Measurements from ENCODE around the gene RGS3.
"Not testable (repeated sequence)": the region's sequence is repeated elsewhere in the genome, so short reads cannot be mapped to it uniquely, and the experiment has no call there.

RGS3 gene

DNA sequence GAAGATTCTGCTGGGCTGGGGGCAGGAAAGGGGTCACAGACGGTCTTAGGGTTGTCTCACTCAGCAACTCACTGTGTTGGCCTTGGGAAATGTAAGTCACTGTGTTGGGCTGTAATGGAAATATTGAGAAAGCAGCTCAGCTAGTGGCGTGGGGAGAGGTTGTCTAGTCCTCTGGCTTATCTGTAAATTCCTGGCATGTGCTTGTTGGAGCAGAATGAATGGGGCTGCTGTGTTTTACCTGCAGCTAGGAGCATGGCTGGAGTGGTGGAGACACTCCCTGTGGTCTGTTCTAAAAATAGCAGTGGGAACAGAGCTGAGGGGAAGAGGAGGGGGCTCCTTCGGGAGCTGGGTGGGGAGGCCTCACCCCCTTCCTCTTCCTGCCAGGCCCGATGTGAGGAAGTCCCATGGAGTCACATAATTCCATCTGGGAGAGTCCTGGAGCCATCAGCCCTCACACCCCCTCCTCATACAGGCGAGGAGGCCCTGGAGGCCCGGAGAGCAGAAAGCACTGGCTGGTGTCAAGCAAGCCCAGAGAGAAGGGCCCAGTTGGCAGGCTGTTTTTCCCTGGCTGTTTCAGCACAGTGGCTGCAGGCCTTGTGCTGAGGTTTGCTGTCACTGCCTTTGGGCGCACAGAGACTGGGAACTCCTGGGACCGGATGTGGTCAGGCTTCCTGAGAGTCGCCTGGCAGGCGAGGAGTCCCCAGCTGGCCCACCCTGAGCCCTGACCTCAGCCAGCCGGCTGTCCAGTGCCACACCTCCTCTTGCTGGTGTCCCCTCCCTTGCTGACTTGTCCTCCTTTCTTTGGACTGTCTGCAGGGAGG lies 84.9 kb downstream of the RGS3 start:
- no peak for DNase-seq (ENCODE audit: low spot score)
- TF ChIP-seq, protein P1, sequence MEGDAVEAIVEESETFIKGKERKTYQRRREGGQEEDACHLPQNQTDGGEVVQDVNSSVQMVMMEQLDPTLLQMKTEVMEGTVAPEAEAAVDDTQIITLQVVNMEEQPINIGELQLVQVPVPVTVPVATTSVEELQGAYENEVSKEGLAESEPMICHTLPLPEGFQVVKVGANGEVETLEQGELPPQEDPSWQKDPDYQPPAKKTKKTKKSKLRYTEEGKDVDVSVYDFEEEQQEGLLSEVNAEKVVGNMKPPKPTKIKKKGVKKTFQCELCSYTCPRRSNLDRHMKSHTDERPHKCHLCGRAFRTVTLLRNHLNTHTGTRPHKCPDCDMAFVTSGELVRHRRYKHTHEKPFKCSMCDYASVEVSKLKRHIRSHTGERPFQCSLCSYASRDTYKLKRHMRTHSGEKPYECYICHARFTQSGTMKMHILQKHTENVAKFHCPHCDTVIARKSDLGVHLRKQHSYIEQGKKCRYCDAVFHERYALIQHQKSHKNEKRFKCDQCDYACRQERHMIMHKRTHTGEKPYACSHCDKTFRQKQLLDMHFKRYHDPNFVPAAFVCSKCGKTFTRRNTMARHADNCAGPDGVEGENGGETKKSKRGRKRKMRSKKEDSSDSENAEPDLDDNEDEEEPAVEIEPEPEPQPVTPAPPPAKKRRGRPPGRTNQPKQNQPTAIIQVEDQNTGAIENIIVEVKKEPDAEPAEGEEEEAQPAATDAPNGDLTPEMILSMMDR (IDR thresholded peaks at IDR 0.05; ENCODE audit: borderline replicate concordance, control extremely low read depth, extremely low read depth, insufficient read depth, missing control alignments): no peak
- in situ Hi-C loops (cut with MboI; ENCODE audit: low sequenced_read_pairs, unreplicated experiment): no loop called here

DNA sequence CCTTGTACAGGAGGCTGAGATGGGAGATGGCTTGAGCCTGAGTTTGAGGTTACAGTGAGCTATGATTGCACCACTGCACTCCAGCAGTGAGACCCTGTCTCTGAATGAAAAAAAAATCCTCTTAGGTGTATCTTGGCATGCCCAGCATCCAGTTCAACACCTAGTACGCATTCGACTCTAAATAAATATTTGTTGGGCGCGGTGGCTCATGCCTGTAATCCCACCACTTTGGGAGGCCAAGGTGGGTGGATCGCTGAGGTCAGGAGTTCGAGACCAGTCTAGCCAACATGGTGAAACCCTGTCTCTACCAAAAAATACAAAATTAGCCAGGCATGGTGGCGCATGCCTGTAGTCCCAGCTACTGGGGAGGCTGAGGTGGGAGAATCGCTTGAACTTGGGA lies 86.4 kb downstream of the RGS3 start:
- DNase-seq (ENCODE audit: low spot score); in situ Hi-C loops (cut with MboI; ENCODE audit: low sequenced_read_pairs, unreplicated experiment): not testable (repeated sequence)

- DNase-seq (ENCODE audit: low spot score): no peak
- in situ Hi-C loops (cut with MboI; ENCODE audit: low sequenced_read_pairs, unreplicated experiment): no loop called here
- TF ChIP-seq, protein P1 (IDR thresholded peaks at IDR 0.05; ENCODE audit: borderline replicate concordance, control extremely low read depth, extremely low read depth, insufficient read depth, missing control alignments): no peak
Observed at GRCh38 chr9:113556877-113557593, 93.5 kb downstream of the RGS3 start.

- DNase-seq (ENCODE audit: low spot score): no peak
- in situ Hi-C loops (cut with MboI; ENCODE audit: low sequenced_read_pairs, unreplicated experiment): no loop called here
- TF ChIP-seq, protein P1 (IDR thresholded peaks at IDR 0.05; ENCODE audit: borderline replicate concordance, control extremely low read depth, extremely low read depth, insufficient read depth, missing control alignments): no peak
Observed at GRCh38 chr9:113558632-113559502, 95.3 kb downstream of the RGS3 start.

GRCh38 chr9:113559834-113560800 lies 96.6 kb downstream of the RGS3 start:
- TF ChIP-seq, protein P1 (IDR thresholded peaks at IDR 0.05; ENCODE audit: borderline replicate concordance, control extremely low read depth, extremely low read depth, insufficient read depth, missing control alignments): no peak
- in situ Hi-C loops (cut with MboI; ENCODE audit: low sequenced_read_pairs, unreplicated experiment): no loop called here
- DNase-seq (ENCODE audit: low spot score): no peak

- TF ChIP-seq, protein P1 (IDR thresholded peaks at IDR 0.05; ENCODE audit: borderline replicate concordance, control extremely low read depth, extremely low read depth, insufficient read depth, missing control alignments): no peak
- in situ Hi-C loops (cut with MboI; ENCODE audit: low sequenced_read_pairs, unreplicated experiment): no loop called here
- no peak for DNase-seq (ENCODE audit: low spot score)
Observed at GRCh38 chr9:113562653-113563381, 99.3 kb downstream of the RGS3 start.

Data from GM13976 (cell line).